HFFc6 (cell line): ENCODE results near the gene MAML1. TPM values are rescaled to one million over a fixed set of nuclear protein-coding genes. Genes with fewer than 3 reads are reported as not detected.

Experiments used
- DNase-seq: peaks from one replicate; pipeline ENCODE4 v3.0.0-alpha.2; 2018
- H3K27ac Mint-ChIP-seq: 2 replicates; pipeline ENCODE4 v1.8.0; 2020; ENCODE audit warnings: mild to moderate bottlenecking, mixed read lengths
- H3K27me3 Mint-ChIP-seq: 2 replicates; pipeline ENCODE4 v1.8.0; 2021; ENCODE audit warnings: mild to moderate bottlenecking, moderate library complexity, mixed read lengths; ENCODE audit not compliant: insufficient read depth
- H3K36me3 Mint-ChIP-seq: 2 replicates; pipeline ENCODE4 v1.8.0; 2021; ENCODE audit warnings: low read depth, mixed read lengths
- H3K4me1 Mint-ChIP-seq: 2 replicates; pipeline ENCODE4 v1.8.0; 2020; ENCODE audit warnings: low read depth, mixed read lengths
- H3K4me3 Mint-ChIP-seq: 2 replicates; pipeline ENCODE4 v1.8.0; 2020; ENCODE audit warnings: mild to moderate bottlenecking, moderate library complexity, mixed read lengths
- H3K9me3 Mint-ChIP-seq: 2 replicates; pipeline ENCODE4 v1.8.0; 2020; ENCODE audit warnings: mild to moderate bottlenecking, mixed read lengths
- CTCF ChIP-seq: fragments of 200-600 bp; sonication (generic); IDR thresholded peaks from 2 replicates; pipeline ENCODE4 v1.5.0; 2021; ENCODE audit warnings: antibody characterized with exemption, mild to moderate bottlenecking
- total RNA-seq, 6 experiments: library from RNA; stranded (reverse); fragmentation: NEBNext Ultra II Directional; extraction: Animal tissue kit (Norgen Biotek cat#: 25700); gene quantifications; 2 replicates in 1 of 6; 3 replicates in 5 of 6; pipeline ENCODE4 v1.2.3, GENCODE V29; 2021

MAML1 gene
- total RNA-seq, 6 experiments from 2014 or later = 14.9 to 17.7 (median 16.5) TPM

- Mint-ChIP-seq H3K27ac (no peak overlapping the region), H3K27me3 (no peaks in the 10 kb centered on the region), H3K4me3 (no peak overlapping the region), H3K9me3 (no peaks in the 10 kb centered on the region), H3K36me3 (peaks cover 18% of the 10 kb centered on the region), H3K4me1 (peaks cover 50% of the 10 kb centered on the region)
- no peak for TF ChIP-seq CTCF
- DNase-seq = no peak
Observed at GRCh38 chr5:179767496-179768100, 35.0 kb downstream of the MAML1 start.

- no peaks in the 10 kb centered on the region for H3K9me3 Mint-ChIP-seq
- no peak overlapping the region for H3K27ac Mint-ChIP-seq
- peaks cover 18% of the 10 kb centered on the region for H3K36me3 Mint-ChIP-seq
- H3K4me3 Mint-ChIP-seq = no peak overlapping the region
- no peaks in the 10 kb centered on the region; the same call in 1 of the 2 replicates for H3K27me3 Mint-ChIP-seq
- TF ChIP-seq CTCF = peak; percentile 35; the same call in 1 of the 2 replicates
- H3K4me1 Mint-ChIP-seq = peaks cover 40% of the 10 kb centered on the region
- DNase-seq = no peak
Observed at GRCh38 chr5:179768326-179769085, 35.9 kb downstream of the MAML1 start.

GRCh38 chr5:179769271-179769670 is 36.6 kb downstream of the MAML1 start:
- H3K27me3 Mint-ChIP-seq = no peaks in the 10 kb centered on the region; the same call in 1 of the 2 replicates
- no peaks in the 10 kb centered on the region for H3K9me3 Mint-ChIP-seq
- peaks cover 33% of the 10 kb centered on the region for H3K4me1 Mint-ChIP-seq
- DNase-seq = no peak
- peaks cover 18% of the 10 kb centered on the region for H3K36me3 Mint-ChIP-seq
- no peak overlapping the region for H3K4me3 Mint-ChIP-seq
- no peak for TF ChIP-seq CTCF
- H3K27ac Mint-ChIP-seq = no peak overlapping the region

GRCh38 chr5:179769796-179770195 is 37.2 kb downstream of the MAML1 start:
- Mint-ChIP-seq H3K9me3 (no peaks in the 10 kb centered on the region), H3K4me3 (no peak overlapping the region), H3K4me1 (peaks cover 28% of the 10 kb centered on the region), H3K27me3 (no peaks in the 10 kb centered on the region; the same call in none of the 2 replicates), H3K27ac (no peak overlapping the region), H3K36me3 (peaks cover 18% of the 10 kb centered on the region)
- no peak for TF ChIP-seq CTCF
- DNase-seq = no peak

GRCh38 chr5:179771311-179771895 is 38.8 kb downstream of the MAML1 start:
- Mint-ChIP-seq H3K4me3 (no peak overlapping the region), H3K27ac (no peak overlapping the region), H3K4me1 (peaks cover 11% of the 10 kb centered on the region), H3K27me3 (no peaks in the 10 kb centered on the region; the same call in none of the 2 replicates), H3K9me3 (no peaks in the 10 kb centered on the region), H3K36me3 (peaks cover 15% of the 10 kb centered on the region)
- TF ChIP-seq CTCF = no peak
- no peak for DNase-seq
